H1 (cell line): ENCODE measurements around the gene ZMYM4. TPM values are rescaled to one million over a fixed set of nuclear protein-coding genes. Genes with fewer than 3 reads are reported as not detected.

Source experiments
- BRCA1 ChIP-seq: IDR thresholded peaks from 2 replicates; pipeline ENCODE4 v1.6.1; 2012; ENCODE audit warnings: low read depth, low read length, improper control_type of control experiment
- CBX8 ChIP-seq: fragments of 300-800, 300-1000 bp; sonication (generic); IDR thresholded peaks from 2 replicates; pipeline ENCODE4 v1.7.1; 2016; ENCODE audit warnings: low read depth, low read length, borderline replicate concordance
- CTBP2 ChIP-seq: IDR thresholded peaks from 2 replicates; pipeline ENCODE4 v1.7.0; 2011; ENCODE audit warnings: borderline replicate concordance, mild to moderate bottlenecking, moderate library complexity, mixed read lengths, low read length; ENCODE audit not compliant: insufficient read depth, insufficient read length
- HDAC6 ChIP-seq: IDR thresholded peaks from one replicate; pipeline ENCODE4 v1.7.1; 2012; ENCODE audit warnings: low read depth, mild to moderate bottlenecking, inconsistent platforms, low read length, moderate library complexity
- RFX5 ChIP-seq: IDR thresholded peaks from 2 replicates; pipeline ENCODE4 v1.6.1; 2011; ENCODE audit warnings: low read depth, low read length, improper control_type of control experiment, borderline replicate concordance
- RNF2 ChIP-seq: fragments of 200-900, 300-1000 bp; sonication (generic); IDR thresholded peaks from 2 replicates; pipeline ENCODE4 v1.7.1; 2016; ENCODE audit warnings: borderline replicate concordance, low read depth, mild to moderate bottlenecking, antibody characterized with exemption, low read length; ENCODE audit not compliant: poor library complexity, severe bottlenecking; ENCODE audit errors: missing control alignments
- SAP30 ChIP-seq: fragments of 300-600 bp; sonication (generic); IDR thresholded peaks from 2 replicates; pipeline ENCODE4 v1.7.1; 2012; ENCODE audit warnings: low read length, moderate library complexity, mild to moderate bottlenecking, inconsistent platforms; ENCODE audit not compliant: insufficient read depth, insufficient replicate concordance
- SIRT6 ChIP-seq: IDR thresholded peaks from one replicate; pipeline ENCODE4 v1.7.1; 2012; ENCODE audit warnings: low read length, inconsistent platforms
- SP4 ChIP-seq: IDR thresholded peaks from 2 replicates; pipeline ENCODE4 v1.6.1; 2012; ENCODE audit warnings: low read length, inconsistent platforms
- polyA plus RNA-seq, 7 experiments: library from polyadenylated mRNA; depleted of rRNA in 3 of 7; stranded (reverse) in 5 of 7; unstranded in 2 of 7; fragments of >200 nt in 5 of 7; fragments of 200-250 nt in 2 of 7; gene quantifications; 1 replicate in 5 of 7; 2 replicates in 1 of 7; 4 replicates in 1 of 7; pipeline versions ENCODE4 v1.2.1 to v1.2.3, GENCODE V29; 2011 to 2013; ENCODE audit warnings: missing spikeins in 2 of 7, mixed read lengths in 2 of 7
- total RNA-seq: library from RNA; stranded (reverse); fragmentation: NEBNext Ultra II Directional; extraction: Animal tissue kit (Norgen Biotek cat#: 25700); gene quantifications from 2 replicates; pipeline ENCODE4 v1.2.1, GENCODE V29; 2021

The ZMYM4 gene
- total and polyA plus RNA-seq, 2 of the 8 experiments (the other 6 are each of a cell fraction or from before 2014, with no cell fraction given): 16.7 to 81.3 TPM

DNA sequence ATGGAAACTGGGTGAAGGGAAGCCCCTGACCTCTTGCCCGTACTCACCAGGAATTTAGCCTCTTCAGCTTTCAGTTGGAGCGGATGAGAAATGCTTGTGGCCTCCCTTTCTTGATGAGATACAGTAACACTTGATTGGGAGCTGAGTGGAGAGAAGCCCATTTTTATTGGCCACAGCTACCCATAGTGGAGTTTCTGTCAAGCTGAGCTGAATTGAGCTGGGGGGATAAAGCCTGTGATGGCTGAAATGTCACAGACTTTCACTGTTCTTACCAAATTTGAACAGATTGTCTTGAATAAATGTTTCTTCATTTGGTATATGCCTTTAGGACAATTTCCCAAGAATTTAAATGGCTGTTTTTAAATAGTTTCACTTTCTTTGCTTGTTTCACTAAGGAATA is 125.9 kb downstream of the ZMYM4 start (continued):
- TF ChIP-seq BRCA1 (no peak), RFX5 (no peak), SP4 (no peak), RNF2 (no peak), CTBP2 (no peak), HDAC6 (no peak), SAP30 (no peak), CBX8 (no peak), SIRT6 (no peak)
- TF ChIP-seq, all 59 proteins: peak for 0
